ENCODE results near the gene TTN. TPM values are rescaled to one million over a fixed set of nuclear protein-coding genes. Genes with fewer than 3 reads are reported as not detected.

The TTN gene
- total and polyA plus RNA-seq, 3 donors from 2014 or later = 2.6 to 49.1 (median 30.8) TPM

DNA sequence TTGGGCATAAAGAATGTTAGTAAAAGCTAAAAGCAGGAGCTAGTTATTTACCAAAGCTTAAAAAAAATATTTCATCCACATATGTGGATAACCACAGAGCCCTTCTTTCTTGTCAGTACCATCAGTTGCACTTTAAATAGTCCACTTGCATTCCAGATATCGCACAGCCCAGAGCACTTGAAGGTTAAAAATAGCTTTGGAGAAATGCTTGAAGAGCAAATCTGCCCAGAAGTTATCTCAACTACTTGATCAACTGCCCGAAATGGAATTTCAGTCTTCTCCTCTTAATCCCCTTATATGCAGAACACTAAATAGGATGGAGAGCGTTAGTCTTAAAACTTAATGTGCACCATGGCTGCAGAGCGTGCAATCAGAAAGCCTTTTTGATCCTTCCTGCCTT lies 178.6 kb downstream of the TTN start:
- no peak for TF ChIP-seq POLR2A (IDR thresholded peaks at IDR 0.05)
- TF ChIP-seq, protein P1, sequence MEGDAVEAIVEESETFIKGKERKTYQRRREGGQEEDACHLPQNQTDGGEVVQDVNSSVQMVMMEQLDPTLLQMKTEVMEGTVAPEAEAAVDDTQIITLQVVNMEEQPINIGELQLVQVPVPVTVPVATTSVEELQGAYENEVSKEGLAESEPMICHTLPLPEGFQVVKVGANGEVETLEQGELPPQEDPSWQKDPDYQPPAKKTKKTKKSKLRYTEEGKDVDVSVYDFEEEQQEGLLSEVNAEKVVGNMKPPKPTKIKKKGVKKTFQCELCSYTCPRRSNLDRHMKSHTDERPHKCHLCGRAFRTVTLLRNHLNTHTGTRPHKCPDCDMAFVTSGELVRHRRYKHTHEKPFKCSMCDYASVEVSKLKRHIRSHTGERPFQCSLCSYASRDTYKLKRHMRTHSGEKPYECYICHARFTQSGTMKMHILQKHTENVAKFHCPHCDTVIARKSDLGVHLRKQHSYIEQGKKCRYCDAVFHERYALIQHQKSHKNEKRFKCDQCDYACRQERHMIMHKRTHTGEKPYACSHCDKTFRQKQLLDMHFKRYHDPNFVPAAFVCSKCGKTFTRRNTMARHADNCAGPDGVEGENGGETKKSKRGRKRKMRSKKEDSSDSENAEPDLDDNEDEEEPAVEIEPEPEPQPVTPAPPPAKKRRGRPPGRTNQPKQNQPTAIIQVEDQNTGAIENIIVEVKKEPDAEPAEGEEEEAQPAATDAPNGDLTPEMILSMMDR (IDR thresholded peaks at IDR 0.05) = no peak
- Histone ChIP-seq H3K36me3 (ENCODE audit: low read depth, missing control alignments) (no peaks in the 10 kb centered on the region), H3K4me3 (no peak overlapping the region), H3K27ac (no peak overlapping the region), H3K27me3 (no peaks in the 10 kb centered on the region), H3K4me1 (no peaks in the 10 kb centered on the region), H3K9me3 (no peaks in the 10 kb centered on the region)
- no peak for DNase-seq
- WGBS, 2 donors = 73 to 76% methylated on average over 4 of the region's 4 CpGs
- intact Hi-C loops (cut with DNase I; ENCODE audit: low total_unique reads) = no loop called here

DNA sequence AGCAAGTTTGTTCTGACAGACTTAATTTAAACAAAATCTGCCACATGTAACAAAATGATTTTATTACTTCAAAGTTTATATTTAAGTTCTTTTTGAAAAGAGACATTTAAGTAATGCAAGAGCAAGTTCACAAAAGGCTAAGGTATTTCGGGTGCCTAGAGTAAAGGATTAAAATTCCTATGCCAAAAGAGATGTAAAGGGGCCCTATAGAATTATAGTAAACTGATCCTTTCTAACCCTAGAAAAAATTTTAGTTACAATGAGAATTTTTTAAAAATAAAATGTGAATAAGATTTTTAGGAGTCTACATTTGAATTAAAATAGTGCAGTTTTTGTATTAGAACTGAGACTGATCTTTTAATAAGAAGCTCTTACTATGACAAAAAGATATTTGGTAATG lies 179.8 kb downstream of the TTN start:
- 93 to 97% methylated on average over 1 of the region's 1 CpG for WGBS, 2 donors
- Histone ChIP-seq H3K36me3 (ENCODE audit: low read depth, missing control alignments) (no peaks in the 10 kb centered on the region), H3K9me3 (no peaks in the 10 kb centered on the region), H3K4me3 (no peak overlapping the region), H3K4me1 (no peaks in the 10 kb centered on the region), H3K27ac (no peak overlapping the region), H3K27me3 (no peaks in the 10 kb centered on the region)
- TF ChIP-seq, protein P1 (IDR thresholded peaks at IDR 0.05) = no peak
- TF ChIP-seq POLR2A (IDR thresholded peaks at IDR 0.05) = no peak
- intact Hi-C loops (cut with DNase I; ENCODE audit: low total_unique reads) = no loop called here
- no peak for DNase-seq

DNA sequence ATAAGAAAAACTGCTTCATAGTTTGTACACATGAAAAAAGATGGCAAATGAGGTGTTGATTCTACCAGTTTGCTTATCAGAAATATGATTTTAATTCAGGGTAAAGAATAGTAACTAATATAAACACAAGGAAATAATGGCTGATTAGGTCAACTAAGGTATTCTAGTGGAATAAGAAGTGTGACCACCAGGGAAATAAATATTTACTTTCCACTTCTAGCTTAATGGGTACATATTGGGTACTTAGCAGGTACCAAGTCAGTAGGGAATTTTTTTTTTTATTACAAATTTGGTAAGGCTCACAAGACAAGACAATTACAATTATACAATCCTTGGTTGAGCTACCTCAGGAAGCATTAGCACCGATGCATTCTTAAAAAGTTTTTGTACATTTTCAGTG lies 191.3 kb downstream of the TTN start:
- intact Hi-C loops (cut with DNase I; ENCODE audit: low total_unique reads) = no loop called here
- TF ChIP-seq, protein P1 (IDR thresholded peaks at IDR 0.05) = no peak
- no peak for TF ChIP-seq POLR2A (IDR thresholded peaks at IDR 0.05)
- no peak for DNase-seq

DNA sequence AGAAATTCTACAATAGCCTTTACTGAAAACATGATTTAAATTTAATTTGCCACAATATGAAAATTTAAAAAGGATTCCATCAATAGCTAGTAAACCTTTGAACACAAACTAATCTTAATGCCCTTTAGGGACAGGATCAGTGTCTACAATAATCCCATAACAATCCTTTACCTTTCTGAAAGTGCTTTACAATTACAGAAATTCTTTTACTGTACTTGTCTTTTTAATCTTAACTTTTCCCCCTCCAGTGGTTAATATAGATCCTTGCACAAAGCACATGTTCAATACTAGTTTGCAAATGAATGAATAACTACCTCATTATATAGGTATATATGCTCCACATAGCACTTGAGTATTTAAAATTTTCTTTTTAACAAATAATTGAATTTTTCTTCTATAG lies 204.3 kb downstream of the TTN start:
- intact Hi-C loops (cut with DNase I; ENCODE audit: low total_unique reads) = no loop called here
- no peaks in the 10 kb centered on the region for H3K4me1 ChIP-seq
- H3K27me3 ChIP-seq = no peaks in the 10 kb centered on the region
- TF ChIP-seq, protein P1 (IDR thresholded peaks at IDR 0.05) = no peak
- no peak for TF ChIP-seq POLR2A (IDR thresholded peaks at IDR 0.05)
- H3K9me3 ChIP-seq = no peaks in the 10 kb centered on the region
- no peak overlapping the region for H3K27ac ChIP-seq
- no peaks in the 10 kb centered on the region for H3K36me3 ChIP-seq (ENCODE audit: low read depth, missing control alignments)
- no peak overlapping the region for H3K4me3 ChIP-seq
- DNase-seq = no peak

More for the DNA sequence above, 191.3 kb downstream of the TTN start:
- Histone ChIP-seq H3K9me3 (no peaks in the 10 kb centered on the region), H3K27ac (no peak overlapping the region), H3K36me3 (ENCODE audit: low read depth, missing control alignments) (no peaks in the 10 kb centered on the region), H3K4me1 (no peaks in the 10 kb centered on the region), H3K4me3 (no peak overlapping the region), H3K27me3 (no peaks in the 10 kb centered on the region)
- 83 to 96% methylated on average over 1 of the region's 1 CpG for WGBS, 2 donors

DNA sequence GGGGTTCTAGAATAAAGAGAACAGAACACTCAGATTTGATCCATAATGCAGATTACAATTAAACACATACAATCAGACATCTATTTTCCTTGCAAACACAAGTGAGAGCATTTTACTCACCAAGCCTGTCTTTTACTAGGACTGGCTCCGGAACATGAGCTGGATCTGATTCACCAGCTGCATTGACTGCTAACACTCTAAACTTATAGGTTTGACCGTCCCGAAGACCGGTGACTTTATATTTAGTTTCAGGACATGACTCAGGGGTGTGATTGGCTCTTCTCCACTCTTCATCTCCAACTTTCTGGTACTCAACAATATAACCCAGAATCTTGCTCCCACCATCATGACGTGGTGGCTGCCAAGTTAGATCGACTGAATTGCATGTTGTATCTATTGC lies 214.6 kb downstream of the TTN start:
- no peaks in the 10 kb centered on the region for H3K9me3 ChIP-seq
- no peaks in the 10 kb centered on the region for H3K4me1 ChIP-seq
- H3K27me3 ChIP-seq = no peaks in the 10 kb centered on the region
- intact Hi-C loops (cut with DNase I; ENCODE audit: low total_unique reads) = no loop called here
- no peak for TF ChIP-seq POLR2A (IDR thresholded peaks at IDR 0.05)
- TF ChIP-seq, protein P1 (IDR thresholded peaks at IDR 0.05) = no peak
- WGBS, 2 donors = 92 to 93% methylated on average over 6 of the region's 6 CpGs
- H3K27ac ChIP-seq = no peak overlapping the region
- no peaks in the 10 kb centered on the region for H3K36me3 ChIP-seq (ENCODE audit: low read depth, missing control alignments)
- H3K4me3 ChIP-seq = no peak overlapping the region
- no peak for DNase-seq

All from testis (tissue), 3 donors.